Glomerular endothelial cell (primary cell): ENCODE data around the gene CHMP3. TPM values are rescaled to one million over a fixed set of nuclear protein-coding genes. Genes with fewer than 3 reads are reported as not detected.
"Not testable (repeated sequence)": the region's sequence is repeated elsewhere in the genome, so short reads cannot be mapped to it uniquely, and the experiment has no call there.

Experiments used
- DNase-seq: peaks from one replicate; pipeline ENCODE4 v3.0.0-alpha.2; 2011; ENCODE audit warnings: low read depth, low spot score; ENCODE audit errors: extremely low read depth
- total RNA-seq: library from RNA; depleted of rRNA; stranded (reverse); fragments of >200 nt; gene quantifications from 2 replicates; pipeline ENCODE4 v1.2.3, GENCODE V29; 2015

The CHMP3 gene
- total RNA-seq, 1 donor from 2014 or later: 59.2 TPM

GRCh38 chr2:86549963-86550725, 13.1 kb downstream of the CHMP3 start:
- DNase-seq: not testable (repeated sequence)

GRCh38 chr2:86549440-86549839, 13.8 kb downstream of the CHMP3 start:
- not testable (repeated sequence) for DNase-seq

GRCh38 chr2:86548913-86549396, 14.3 kb downstream of the CHMP3 start:
- DNase-seq: not testable (repeated sequence)

DNA sequence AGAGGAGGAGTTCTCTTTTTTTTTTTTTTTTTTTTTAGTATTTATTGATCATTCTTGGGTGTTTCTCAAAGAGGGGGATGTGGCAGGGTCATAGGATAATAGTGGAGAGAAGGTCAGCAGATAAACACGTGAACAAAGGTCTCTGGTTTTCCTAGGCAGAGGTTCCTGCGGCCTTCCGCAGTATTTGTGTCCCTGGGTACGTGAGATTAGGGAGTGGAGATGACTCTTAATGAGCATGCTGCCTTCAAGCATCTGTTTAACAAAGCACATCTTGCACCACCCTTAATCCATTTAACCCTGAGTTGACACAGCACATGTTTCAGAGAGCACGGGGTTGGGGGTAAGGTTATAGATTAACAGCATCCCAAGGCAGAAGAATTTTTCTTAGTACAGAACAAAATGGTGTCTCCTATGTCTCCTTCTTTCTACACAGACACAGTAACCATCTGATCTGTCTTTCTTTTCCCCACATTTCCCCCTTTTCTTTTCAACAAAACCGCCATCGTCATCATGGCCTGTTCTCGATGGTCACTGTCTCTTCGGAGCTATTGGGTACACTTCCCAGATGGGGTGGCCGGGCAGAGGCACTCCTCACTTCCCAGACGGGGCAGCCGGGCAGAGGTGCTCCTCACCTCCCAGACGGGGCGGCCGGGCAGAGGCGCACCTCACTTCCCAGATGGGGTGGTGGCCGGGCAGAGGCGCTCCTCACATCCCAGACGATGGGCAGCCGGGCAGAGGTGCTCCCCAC, 14.9 kb downstream of the CHMP3 start:
- DNase-seq: not testable (repeated sequence)

DNA sequence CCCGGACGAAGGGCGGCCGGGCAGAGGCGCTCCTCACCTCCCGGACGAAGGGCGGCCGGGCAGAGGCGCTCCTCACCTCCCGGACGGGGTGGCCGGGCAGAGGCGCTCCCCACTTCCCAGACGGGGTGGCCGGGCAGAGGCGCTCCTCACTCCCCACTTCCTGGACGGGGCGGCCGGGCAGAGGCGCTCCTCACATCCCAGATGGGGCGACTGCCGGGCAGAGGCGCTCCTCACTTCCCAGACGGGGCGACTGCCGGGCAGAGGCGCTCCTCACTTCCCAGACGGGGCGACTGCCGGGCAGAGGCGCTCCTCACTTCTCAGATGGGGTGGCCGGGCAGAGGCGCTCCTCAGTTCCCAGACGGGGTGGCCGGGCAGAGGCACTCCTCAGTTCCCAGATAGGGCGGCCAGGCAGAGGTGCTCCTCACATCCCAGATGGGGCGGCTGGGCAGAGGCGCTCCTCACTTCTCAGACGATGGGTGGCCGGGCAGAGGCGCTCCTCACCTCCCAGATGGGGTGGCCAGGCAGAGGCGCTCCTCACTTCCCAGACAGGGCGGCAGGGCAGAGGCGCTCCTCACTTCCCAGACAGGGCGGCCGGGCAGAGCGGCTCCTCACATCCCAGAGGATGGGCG, 17.8 kb downstream of the CHMP3 start:
- DNase-seq: not testable (repeated sequence)

DNA sequence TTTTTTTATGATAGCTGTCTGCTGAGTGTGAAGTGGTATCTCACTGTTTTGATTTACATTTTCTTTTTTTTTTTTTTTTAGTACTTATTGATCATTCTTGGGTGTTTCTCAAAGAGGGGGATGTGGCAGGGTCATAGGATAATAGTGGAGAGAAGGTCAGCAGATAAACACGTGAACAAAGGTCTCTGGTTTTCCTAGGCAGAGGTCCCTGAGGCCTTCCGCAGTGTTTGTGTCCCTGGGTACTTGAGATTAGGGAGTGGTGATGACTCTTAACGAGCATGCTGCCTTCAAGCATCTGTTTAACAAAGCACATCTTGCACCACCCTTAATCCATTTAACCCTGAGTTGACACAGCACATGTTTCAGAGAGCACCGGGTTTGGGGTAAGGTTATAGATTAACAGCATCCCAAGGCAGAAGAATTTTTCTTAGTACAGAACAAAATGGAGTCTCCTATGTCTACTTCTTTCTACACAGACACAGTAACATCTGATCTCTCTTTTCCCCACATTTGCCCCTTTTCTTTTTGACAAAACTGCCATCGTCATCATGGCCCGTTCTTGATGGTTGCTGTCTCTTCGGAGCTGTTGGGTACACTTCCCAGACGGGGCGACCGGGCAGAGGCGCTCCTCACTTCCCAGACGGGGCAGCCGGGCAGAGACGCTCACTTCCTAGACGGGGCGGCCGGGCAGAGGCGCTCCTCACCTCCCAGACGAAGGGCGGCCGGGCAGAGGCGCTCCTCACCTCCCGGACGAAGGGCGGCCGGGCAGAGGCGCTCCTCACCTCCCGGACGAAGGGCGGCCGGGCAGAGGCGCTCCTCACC, 18.8 kb downstream of the CHMP3 start:
- not testable (repeated sequence) for DNase-seq

GRCh38 chr2:86543793-86544192, 19.4 kb downstream of the CHMP3 start:
- no peak for DNase-seq

DNA sequence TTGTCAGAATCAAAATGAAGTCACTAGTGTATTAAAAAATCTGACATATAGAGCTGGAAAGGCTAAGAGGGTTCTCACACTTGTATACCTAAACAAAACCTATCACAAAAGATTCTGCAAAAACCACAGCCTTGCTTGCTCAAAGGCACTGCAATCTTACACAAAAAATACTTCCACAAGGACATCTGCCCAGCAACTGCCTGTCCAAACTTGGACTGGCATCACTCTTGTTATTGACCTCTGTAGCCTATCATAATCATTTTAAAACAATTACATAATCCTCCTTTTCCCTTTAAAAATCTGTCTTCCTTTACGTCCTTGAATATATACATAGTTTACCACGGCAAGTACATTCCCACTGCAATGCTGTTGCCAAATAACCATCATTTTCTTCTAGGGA, 19.9 kb downstream of the CHMP3 start:
- DNase-seq: no peak

DNA sequence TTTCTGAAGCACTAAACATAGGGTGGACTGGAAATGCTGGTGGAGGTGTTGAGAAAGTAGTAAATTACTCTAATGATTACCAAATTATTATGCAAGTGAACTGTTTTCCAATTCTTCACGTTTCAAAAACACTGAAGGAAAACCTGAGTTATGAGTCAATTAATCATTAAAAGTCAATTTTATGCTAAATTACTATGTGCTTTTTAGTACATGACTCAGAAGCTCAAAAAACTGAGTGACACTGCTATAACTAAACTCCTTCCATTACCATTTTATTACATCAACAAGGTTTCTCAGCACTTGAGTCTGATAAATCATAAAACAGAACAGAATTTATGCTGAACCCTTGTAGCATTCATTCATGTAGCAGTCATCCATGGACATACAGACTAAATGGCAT, 20.4 kb downstream of the CHMP3 start:
- no peak for DNase-seq

GRCh38 chr2:86541334-86541733, 21.9 kb downstream of the CHMP3 start:
- DNase-seq: no peak

- DNase-seq: no peak
Observed at GRCh38 chr2:86533589-86533988, 29.7 kb downstream of the CHMP3 start.

GRCh38 chr2:86525421-86526340, 37.6 kb downstream of the CHMP3 start:
- no peak for DNase-seq

GRCh38 chr2:86523491-86523890, 39.8 kb downstream of the CHMP3 start:
- no peak for DNase-seq

GRCh38 chr2:86522711-86523110, 40.5 kb downstream of the CHMP3 start:
- no peak for DNase-seq

- no peak for DNase-seq
Observed at GRCh38 chr2:86521922-86522321, 41.3 kb downstream of the CHMP3 start.

DNA sequence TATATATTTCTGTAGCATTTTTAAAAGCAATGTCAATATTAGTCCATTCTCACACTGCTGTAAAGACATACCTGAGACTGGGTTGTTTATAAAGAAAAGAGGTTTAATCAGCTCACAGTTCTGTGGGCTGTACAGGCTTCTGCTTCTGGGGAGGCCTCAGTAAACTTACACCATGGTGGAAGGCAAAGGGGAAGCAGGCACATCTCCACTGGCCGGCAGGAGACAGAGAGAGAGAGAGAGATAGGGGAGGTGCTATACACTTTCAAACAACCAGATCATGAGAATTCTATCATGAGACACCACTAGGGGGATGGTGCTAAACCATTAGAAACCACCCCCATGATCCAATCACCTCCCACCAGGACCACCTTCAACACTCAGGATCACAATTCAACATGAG, 43.1 kb downstream of the CHMP3 start:
- DNase-seq: no peak

- DNase-seq: no peak
Observed at GRCh38 chr2:86519349-86519748, 43.9 kb downstream of the CHMP3 start.

- DNase-seq: no peak
Observed at GRCh38 chr2:86518481-86518880, 44.8 kb downstream of the CHMP3 start.

DNA sequence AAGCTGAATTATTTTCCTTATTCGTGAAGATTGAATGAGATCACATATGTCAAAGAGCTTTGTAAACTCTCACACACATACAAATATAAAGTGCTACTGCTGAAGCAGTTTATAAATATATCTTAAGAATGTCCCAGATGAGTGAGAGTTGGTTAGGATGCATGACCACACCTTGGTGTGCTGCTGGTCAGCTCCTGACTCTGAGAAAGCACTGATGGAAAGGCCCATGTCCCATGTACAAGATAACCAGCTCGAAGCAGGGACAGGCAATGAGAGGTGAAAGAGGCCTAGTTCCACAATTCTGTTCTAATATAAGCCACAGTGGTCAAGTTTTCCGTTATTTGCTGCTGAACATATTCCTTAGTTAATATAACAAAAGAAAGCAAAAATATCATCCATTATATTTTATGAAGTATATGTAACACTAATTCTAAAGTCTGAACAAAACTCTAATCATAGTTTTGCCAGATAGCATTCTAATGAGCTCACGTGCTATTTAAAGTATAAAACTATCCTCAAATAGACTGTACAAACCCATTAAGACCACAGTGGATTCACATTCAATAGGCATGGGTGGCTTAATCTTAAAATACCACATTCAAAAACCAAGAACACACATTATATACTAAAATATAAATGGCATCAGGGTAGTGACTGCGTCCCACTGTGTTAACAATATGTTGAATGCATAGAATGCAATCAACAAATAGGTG, 49.1 kb downstream of the CHMP3 start:
- DNase-seq: no peak
